ENCODE data around the gene ALG10. TPM values are rescaled to one million over a fixed set of nuclear protein-coding genes. Genes with fewer than 3 reads are reported as not detected.
A peak's percentile ranks its signal among the peaks of the same experiment; 100 is the strongest.
"Not testable (repeated sequence)": the region's sequence is repeated elsewhere in the genome, so short reads cannot be mapped to it uniquely, and the experiment has no call there.

ALG10 gene
- polyA plus RNA-seq (2013, experiment 1 of 2) = 7.6 TPM
- polyA plus RNA-seq (2013, experiment 2 of 2) = 8.7 TPM

- H3K14ac ChIP-seq (ENCODE audit: low read length) = no peak within 1 kb of the TSS
Measured at GRCh38 chr12:34022079-34022830, at the start of gene ALG10. Gene ALG10, plus strand, starts transcription at chr12:34022496. Its CDS starts 104 bp downstream, at chr12:34022600.

GRCh38 chr12:33972884-33973283, 49.4 kb upstream of the ALG10 start:
- not testable (repeated sequence) for DNase-seq (ENCODE audit: low spot score); H3K9ac ChIP-seq (ENCODE audit: low read depth, low read length, poor library complexity); H3K4me2 ChIP-seq (ENCODE audit: insufficient read depth, low read length, poor library complexity, severe bottlenecking); H3K27me3 ChIP-seq (ENCODE audit: control insufficient read depth in 3 of 3, insufficient read depth in 3 of 3, low read depth in 1 of 3, low read length in 3 of 3); H2BK120ac ChIP-seq (ENCODE audit: low read depth, low read length); H3K23ac ChIP-seq (ENCODE audit: low read depth, low read length, poor library complexity); H3K14ac ChIP-seq (ENCODE audit: low read length); H3K4ac ChIP-seq (ENCODE audit: low read length); H3K18ac ChIP-seq (ENCODE audit: low read length); H2AK5ac ChIP-seq (ENCODE audit: low read depth, low read length); H2BK5ac ChIP-seq (ENCODE audit: low read length); H3K27ac ChIP-seq (replicated peaks; ENCODE audit: low read length); H4K91ac ChIP-seq (ENCODE audit: low read depth, low read length, poor library complexity); H3K79me1 ChIP-seq (ENCODE audit: low read depth, low read length); H2BK12ac ChIP-seq (ENCODE audit: low read length); H2BK15ac ChIP-seq (ENCODE audit: low read length); H3K4me3 ChIP-seq (ENCODE audit: low read length in 2 of 2); H3K36me3 ChIP-seq (replicated peaks in 1 of 2; ENCODE audit: control insufficient read depth in 2 of 2, insufficient read depth in 2 of 2, low read length in 2 of 2); H3K4me1 ChIP-seq (ENCODE audit: control insufficient read depth in 2 of 2, insufficient read depth in 1 of 2, low read depth in 1 of 2, low read length in 2 of 2); H2AFZ ChIP-seq (ENCODE audit: low read length); H3K9me3 ChIP-seq (replicated peaks in 1 of 2; ENCODE audit: control insufficient read depth in 2 of 2, insufficient read depth in 1 of 2, low read depth in 1 of 2, low read length in 2 of 2); H4K8ac ChIP-seq (ENCODE audit: low read depth, low read length)
- WGBS, 2 donors (ENCODE audit: extremely low coverage in 2 of 2, insufficient read length in 2 of 2, insufficient replicate concordance in 1 of 2) = no CpG with 5 or more reads among the region's 5 CpGs

More at GRCh38 chr12:34022079-34022830, at the start of gene ALG10:
- H3K9ac ChIP-seq (ENCODE audit: low read depth, low read length, poor library complexity) = peak within 1 kb of the TSS; percentile 95
- H3K27me3 ChIP-seq (ENCODE audit: control insufficient read depth in 3 of 3, insufficient read depth in 3 of 3, low read depth in 1 of 3, low read length in 3 of 3) = no peaks in the 10 kb centered on the region
- H4K8ac ChIP-seq (ENCODE audit: low read depth, low read length) = no peak within 1 kb of the TSS
- H2BK15ac ChIP-seq (ENCODE audit: low read length) = no peak within 1 kb of the TSS
- no peak within 1 kb of the TSS for H2AK5ac ChIP-seq (ENCODE audit: low read depth, low read length)
- H3K36me3 ChIP-seq (replicated peaks in 1 of 2; ENCODE audit: control insufficient read depth in 2 of 2, insufficient read depth in 2 of 2, low read length in 2 of 2) = peaks cover 0 to 15% of the 10 kb centered on the region in 2 donors
- no peak within 1 kb of the TSS for H2BK12ac ChIP-seq (ENCODE audit: low read length)
- H3K4me3 ChIP-seq (ENCODE audit: low read length in 2 of 2) = peak within 1 kb of the TSS; percentile 82 to 90
- peak within 1 kb of the TSS; percentile 89 for H3K18ac ChIP-seq (ENCODE audit: low read length)
- H4K91ac ChIP-seq (ENCODE audit: low read depth, low read length, poor library complexity) = no peak within 1 kb of the TSS
- H3K79me1 ChIP-seq (ENCODE audit: low read depth, low read length) = no peaks in the 10 kb centered on the region
- peak within 1 kb of the TSS; percentile 59 for H3K27ac ChIP-seq (replicated peaks; ENCODE audit: low read length)
- H2BK5ac ChIP-seq (ENCODE audit: low read length) = no peak within 1 kb of the TSS
- no CpG with 5 or more reads among the region's 44 CpGs for WGBS, 2 donors (ENCODE audit: extremely low coverage in 2 of 2, insufficient read length in 2 of 2, insufficient replicate concordance in 1 of 2)
- H3K4me1 ChIP-seq (ENCODE audit: control insufficient read depth in 2 of 2, insufficient read depth in 1 of 2, low read depth in 1 of 2, low read length in 2 of 2) = no peaks in the 10 kb centered on the region
- H3K4me2 ChIP-seq (ENCODE audit: insufficient read depth, low read length, poor library complexity, severe bottlenecking) = peak within 1 kb of the TSS; percentile 41
- H3K9me3 ChIP-seq (replicated peaks in 1 of 2; ENCODE audit: control insufficient read depth in 2 of 2, insufficient read depth in 1 of 2, low read depth in 1 of 2, low read length in 2 of 2) = no peaks in the 10 kb centered on the region
- no peak within 1 kb of the TSS for H3K4ac ChIP-seq (ENCODE audit: low read length)
- peak; percentile 94 for DNase-seq (ENCODE audit: low spot score)
- H2BK120ac ChIP-seq (ENCODE audit: low read depth, low read length) = no peak within 1 kb of the TSS
- H2AFZ ChIP-seq (ENCODE audit: low read length) = peak within 1 kb of the TSS; percentile 99
- H3K23ac ChIP-seq (ENCODE audit: low read depth, low read length, poor library complexity) = no peak within 1 kb of the TSS

GRCh38 chr12:33977887-33978286, 44.4 kb upstream of the ALG10 start:
- Histone ChIP-seq H3K23ac (ENCODE audit: low read depth, low read length, poor library complexity) (no peak overlapping the region), H2AK5ac (ENCODE audit: low read depth, low read length) (no peak overlapping the region), H3K4me2 (ENCODE audit: insufficient read depth, low read length, poor library complexity, severe bottlenecking) (no peak overlapping the region), H3K27ac (replicated peaks; ENCODE audit: low read length) (no peak overlapping the region), H2BK12ac (ENCODE audit: low read length) (no peak overlapping the region), H2BK120ac (ENCODE audit: low read depth, low read length) (no peak overlapping the region), H3K9ac (ENCODE audit: low read depth, low read length, poor library complexity) (no peak overlapping the region), H3K36me3 (replicated peaks in 1 of 2; ENCODE audit: control insufficient read depth in 2 of 2, insufficient read depth in 2 of 2, low read length in 2 of 2) (no peaks in the 10 kb centered on the region), H3K4me3 (ENCODE audit: low read length in 2 of 2) (no peak overlapping the region), H3K4ac (ENCODE audit: low read length) (no peak overlapping the region), H2BK5ac (ENCODE audit: low read length) (no peak overlapping the region), H3K27me3 (ENCODE audit: control insufficient read depth in 3 of 3, insufficient read depth in 3 of 3, low read depth in 1 of 3, low read length in 3 of 3) (no peaks in the 10 kb centered on the region), H2BK15ac (ENCODE audit: low read length) (no peak overlapping the region), H2AFZ (ENCODE audit: low read length) (no peak overlapping the region), H4K8ac (ENCODE audit: low read depth, low read length) (no peak overlapping the region), H4K91ac (ENCODE audit: low read depth, low read length, poor library complexity) (no peak overlapping the region), H3K79me1 (ENCODE audit: low read depth, low read length) (no peaks in the 10 kb centered on the region), H3K14ac (ENCODE audit: low read length) (no peak overlapping the region), H3K9me3 (replicated peaks in 1 of 2; ENCODE audit: control insufficient read depth in 2 of 2, insufficient read depth in 1 of 2, low read depth in 1 of 2, low read length in 2 of 2) (no peaks in the 10 kb centered on the region), H3K18ac (ENCODE audit: low read length) (no peak overlapping the region), H3K4me1 (ENCODE audit: control insufficient read depth in 2 of 2, insufficient read depth in 1 of 2, low read depth in 1 of 2, low read length in 2 of 2) (no peaks in the 10 kb centered on the region)
- no peak for DNase-seq (ENCODE audit: low spot score)
- WGBS, 2 donors (ENCODE audit: extremely low coverage in 2 of 2, insufficient read length in 2 of 2, insufficient replicate concordance in 1 of 2) = no CpG with 5 or more reads among the region's 1 CpG

GRCh38 chr12:33988197-33988805, 34.0 kb upstream of the ALG10 start:
- Histone ChIP-seq H3K14ac (ENCODE audit: low read length) (no peak overlapping the region), H4K91ac (ENCODE audit: low read depth, low read length, poor library complexity) (no peak overlapping the region), H2AK5ac (ENCODE audit: low read depth, low read length) (no peak overlapping the region), H3K9ac (ENCODE audit: low read depth, low read length, poor library complexity) (no peak overlapping the region), H2BK15ac (ENCODE audit: low read length) (no peak overlapping the region), H3K27me3 (ENCODE audit: control insufficient read depth in 3 of 3, insufficient read depth in 3 of 3, low read depth in 1 of 3, low read length in 3 of 3) (no peaks in the 10 kb centered on the region), H2BK5ac (ENCODE audit: low read length) (no peak overlapping the region), H3K4me3 (ENCODE audit: low read length in 2 of 2) (no peak overlapping the region), H3K36me3 (replicated peaks in 1 of 2; ENCODE audit: control insufficient read depth in 2 of 2, insufficient read depth in 2 of 2, low read length in 2 of 2) (no peaks in the 10 kb centered on the region), H2BK12ac (ENCODE audit: low read length) (no peak overlapping the region), H3K23ac (ENCODE audit: low read depth, low read length, poor library complexity) (no peak overlapping the region), H3K4ac (ENCODE audit: low read length) (no peak overlapping the region), H2AFZ (ENCODE audit: low read length) (no peak overlapping the region), H3K9me3 (replicated peaks in 1 of 2; ENCODE audit: control insufficient read depth in 2 of 2, insufficient read depth in 1 of 2, low read depth in 1 of 2, low read length in 2 of 2) (no peaks in the 10 kb centered on the region), H2BK120ac (ENCODE audit: low read depth, low read length) (no peak overlapping the region), H3K18ac (ENCODE audit: low read length) (no peak overlapping the region), H4K8ac (ENCODE audit: low read depth, low read length) (no peak overlapping the region), H3K4me2 (ENCODE audit: insufficient read depth, low read length, poor library complexity, severe bottlenecking) (no peak overlapping the region), H3K27ac (replicated peaks; ENCODE audit: low read length) (no peak overlapping the region), H3K79me1 (ENCODE audit: low read depth, low read length) (no peaks in the 10 kb centered on the region), H3K4me1 (ENCODE audit: control insufficient read depth in 2 of 2, insufficient read depth in 1 of 2, low read depth in 1 of 2, low read length in 2 of 2) (no peaks in the 10 kb centered on the region)
- no CpG with 5 or more reads among the region's 4 CpGs for WGBS, 2 donors (ENCODE audit: extremely low coverage in 2 of 2, insufficient read length in 2 of 2, insufficient replicate concordance in 1 of 2)
- DNase-seq (ENCODE audit: low spot score) = no peak
